Mesendoderm (in vitro differentiated cells): ENCODE data around the gene RBMS3.

Experiments
- DNase-seq: peaks from one replicate; pipeline ENCODE4 v3.0.0; 2013
- H2AK5ac ChIP-seq: 2 replicates; pipeline ENCODE4 v1.6.1; 2013; ENCODE audit warnings: low read length, inconsistent platforms
- H2BK120ac ChIP-seq: 2 replicates; pipeline ENCODE4 v1.6.1; 2013; ENCODE audit warnings: low read depth, mild to moderate bottlenecking, low read length, moderate library complexity, mixed read lengths
- H2BK15ac ChIP-seq: replicated peaks from 2 replicates; pipeline ENCODE4 v1.6.1; 2013; ENCODE audit warnings: low read depth, mild to moderate bottlenecking, moderate library complexity
- H2BK5ac ChIP-seq: 2 replicates; pipeline ENCODE4 v1.6.1; 2013; ENCODE audit warnings: low read length, inconsistent platforms
- H3K18ac ChIP-seq: 2 replicates; pipeline ENCODE4 v1.6.1; 2013; ENCODE audit warnings: mild to moderate bottlenecking, low read length, mixed read lengths
- H3K23ac ChIP-seq: one replicate; pipeline ENCODE4 v1.6.1; 2013; ENCODE audit warnings: low read length
- H3K27ac ChIP-seq: 2 replicates; pipeline ENCODE4 v1.5.1; 2013; ENCODE audit warnings: low read depth, mild to moderate bottlenecking, inconsistent platforms, low read length, moderate library complexity
- H3K27me3 ChIP-seq: 2 replicates; pipeline ENCODE4 v1.6.1; 2013; ENCODE audit warnings: low read length, control low read depth, mild to moderate bottlenecking, inconsistent platforms; ENCODE audit not compliant: insufficient read depth, poor library complexity
- H3K36me3 ChIP-seq: 2 replicates; pipeline ENCODE4 v1.6.1; 2013; ENCODE audit warnings: low read length, inconsistent platforms; ENCODE audit not compliant: control insufficient read depth, insufficient read depth
- H3K4ac ChIP-seq: one replicate; pipeline ENCODE4 v1.6.1; 2013; ENCODE audit warnings: low read depth, mild to moderate bottlenecking, low read length, moderate library complexity
- H3K4me1 ChIP-seq: 2 replicates; pipeline ENCODE4 v1.6.1; 2013; ENCODE audit warnings: low read depth, low read length, inconsistent platforms; ENCODE audit not compliant: control insufficient read depth
- H3K4me2 ChIP-seq: 2 replicates; pipeline ENCODE4 v1.6.1; 2013; ENCODE audit warnings: low read length
- H3K4me3 ChIP-seq: 2 replicates; pipeline ENCODE4 v1.5.1; 2013; ENCODE audit warnings: mild to moderate bottlenecking, low read length
- H3K56ac ChIP-seq: one replicate; pipeline ENCODE4 v1.6.1; 2013; ENCODE audit warnings: low read length
- H3K79me1 ChIP-seq: 2 replicates; pipeline ENCODE4 v1.6.1; 2013; ENCODE audit warnings: low read length, inconsistent platforms
- H3K79me2 ChIP-seq: 2 replicates; pipeline ENCODE4 v1.6.1; 2013; ENCODE audit warnings: mild to moderate bottlenecking, low read length; ENCODE audit not compliant: control insufficient read depth, insufficient read depth
- H3K9ac ChIP-seq: 2 replicates; pipeline ENCODE4 v1.6.1; 2013; ENCODE audit warnings: low read length, inconsistent platforms
- H4K5ac ChIP-seq: one replicate; pipeline ENCODE4 v1.6.1; 2013; ENCODE audit warnings: low read length
- H4K8ac ChIP-seq: one replicate; pipeline ENCODE4 v1.6.1; 2013; ENCODE audit warnings: low read depth, mild to moderate bottlenecking, control low read depth, low read length, moderate library complexity
- WGBS: extraction: QIAGEN DNeasy Blood & Tissue Kit; methylation state at CpG from one replicate; pipeline ENCODE4 v1.1.7; 2013; ENCODE audit warnings: low lambda C conversion rate, missing lambda C conversion rate; ENCODE audit not compliant: insufficient coverage; ENCODE audit errors: extremely low coverage; 5-methylcytosine and 5-hydroxymethylcytosine counted together

RBMS3 gene

GRCh38 chr3:29282427-29283230, 1.8 kb downstream of the RBMS3 start:
- peak; percentile 39 for DNase-seq
- Histone ChIP-seq H2BK5ac (no peak overlapping the region), H2AK5ac (no peak overlapping the region), H3K4me3 (no peak overlapping the region), H3K27me3 (no peaks in the 10 kb centered on the region), H3K4me2 (peak overlapping the region; percentile 25), H3K4me1 (peaks cover 6% of the 10 kb centered on the region), H3K23ac (no peak overlapping the region), H2BK15ac (no peak overlapping the region), H3K9ac (peak overlapping the region; percentile 31), H4K8ac (no peak overlapping the region), H3K27ac (no peak overlapping the region), H4K5ac (no peak overlapping the region), H3K4ac (no peak overlapping the region), H3K36me3 (no peaks in the 10 kb centered on the region), H2BK120ac (peak overlapping the region; percentile 45), H3K79me1 (no peaks in the 10 kb centered on the region), H3K56ac (peak overlapping the region; percentile 61), H3K18ac (peak overlapping the region; percentile 84), H3K79me2 (no peaks in the 10 kb centered on the region)
- WGBS = no CpG with 5 or more reads among the region's 13 CpGs

GRCh38 chr3:29283231-29284119, 2.6 kb downstream of the RBMS3 start:
- Histone ChIP-seq H3K27ac (no peak overlapping the region), H2BK5ac (no peak overlapping the region), H2BK15ac (peak overlapping the region; percentile 13), H3K9ac (no peak overlapping the region), H3K56ac (peak overlapping the region; percentile 15), H3K79me2 (no peaks in the 10 kb centered on the region), H3K79me1 (no peaks in the 10 kb centered on the region), H3K27me3 (no peaks in the 10 kb centered on the region), H3K36me3 (no peaks in the 10 kb centered on the region), H3K4me2 (no peak overlapping the region), H3K18ac (no peak overlapping the region), H3K4me3 (no peak overlapping the region), H2AK5ac (no peak overlapping the region), H3K4me1 (peaks cover 6% of the 10 kb centered on the region), H2BK120ac (no peak overlapping the region), H3K4ac (no peak overlapping the region), H3K23ac (no peak overlapping the region), H4K5ac (no peak overlapping the region), H4K8ac (no peak overlapping the region)
- WGBS = 100% methylated on average over 1 of the region's 4 CpGs
- no peak for DNase-seq

GRCh38 chr3:29284497-29284896, 3.6 kb downstream of the RBMS3 start:
- no peak overlapping the region for H4K5ac ChIP-seq
- no peak overlapping the region for H3K4me2 ChIP-seq
- H2BK15ac ChIP-seq = no peak overlapping the region
- H3K27me3 ChIP-seq = no peaks in the 10 kb centered on the region
- H3K79me2 ChIP-seq = no peaks in the 10 kb centered on the region
- no peak overlapping the region for H3K9ac ChIP-seq
- no peak overlapping the region for H3K4me3 ChIP-seq
- peaks cover 6% of the 10 kb centered on the region for H3K4me1 ChIP-seq
- no peak overlapping the region for H2BK120ac ChIP-seq
- no peak overlapping the region for H3K4ac ChIP-seq
- no CpG with 5 or more reads among the region's 2 CpGs for WGBS
- H3K23ac ChIP-seq = no peak overlapping the region
- H2BK5ac ChIP-seq = no peak overlapping the region
- H4K8ac ChIP-seq = no peak overlapping the region
- no peak for DNase-seq
- H3K79me1 ChIP-seq = no peaks in the 10 kb centered on the region
- H2AK5ac ChIP-seq = no peak overlapping the region
- no peak overlapping the region for H3K18ac ChIP-seq
- no peak overlapping the region for H3K56ac ChIP-seq
- H3K27ac ChIP-seq = no peak overlapping the region
- no peaks in the 10 kb centered on the region for H3K36me3 ChIP-seq

GRCh38 chr3:29285471-29286071, 4.7 kb downstream of the RBMS3 start:
- Histone ChIP-seq H3K79me2 (no peaks in the 10 kb centered on the region), H3K79me1 (no peaks in the 10 kb centered on the region), H2BK120ac (peak overlapping the region; percentile 73), H3K27ac (peak overlapping the region; percentile 27), H3K4ac (no peak overlapping the region), H3K23ac (no peak overlapping the region), H3K56ac (peak overlapping the region; percentile 45), H3K4me2 (no peak overlapping the region), H3K4me3 (no peak overlapping the region), H4K5ac (no peak overlapping the region), H4K8ac (no peak overlapping the region), H3K4me1 (peaks cover 5% of the 10 kb centered on the region), H2BK5ac (no peak overlapping the region), H3K18ac (peak overlapping the region; percentile 97), H3K9ac (no peak overlapping the region), H2AK5ac (no peak overlapping the region), H2BK15ac (no peak overlapping the region), H3K27me3 (no peaks in the 10 kb centered on the region), H3K36me3 (no peaks in the 10 kb centered on the region)
- DNase-seq = peak; percentile 28
- no CpG with 5 or more reads among the region's 4 CpGs for whole genome bisulfite sequencing

GRCh38 chr3:29286478-29287240, 5.8 kb downstream of the RBMS3 start:
- Histone ChIP-seq H4K5ac (no peak overlapping the region), H2BK5ac (no peak overlapping the region), H4K8ac (no peak overlapping the region), H3K79me1 (no peaks in the 10 kb centered on the region), H3K18ac (no peak overlapping the region), H3K27me3 (no peaks in the 10 kb centered on the region), H3K23ac (no peak overlapping the region), H3K79me2 (no peaks in the 10 kb centered on the region), H2BK15ac (no peak overlapping the region), H3K56ac (no peak overlapping the region), H2AK5ac (no peak overlapping the region), H3K4me2 (no peak overlapping the region), H3K4me1 (peaks cover 5% of the 10 kb centered on the region), H3K36me3 (no peaks in the 10 kb centered on the region), H3K4me3 (no peak overlapping the region), H3K27ac (no peak overlapping the region), H3K4ac (no peak overlapping the region), H2BK120ac (no peak overlapping the region), H3K9ac (no peak overlapping the region)
- 100% methylated on average over 1 of the region's 5 CpGs for WGBS
- DNase-seq = no peak
